ENCODE measurements around the gene TTLL8. TPM values are rescaled to one million over a fixed set of nuclear protein-coding genes. Genes with fewer than 3 reads are reported as not detected.

Gene TTLL8
- polyA plus RNA-seq, 1 donor from 2014 or later, result not detected

GRCh38 chr22:50022171-50022819 lies 35.8 kb downstream of the TTLL8 start:
- no peaks in the 10 kb centered on the region for H3F3A ChIP-seq (ENCODE audit: insufficient read depth, low read length, poor library complexity, severe bottlenecking)
- no peaks in the 10 kb centered on the region for H4K20me1 ChIP-seq (ENCODE audit: insufficient read depth)
- no peaks in the 10 kb centered on the region for H3K36me3 ChIP-seq (ENCODE audit: insufficient read depth, low read length)
- no peak overlapping the region for H3K4me2 ChIP-seq (ENCODE audit: low read length)
- H3K4me3 ChIP-seq (ENCODE audit: low read length), result no peak overlapping the region
- H3K9me3 ChIP-seq (ENCODE audit: low read length), result peaks cover 6% of the 10 kb centered on the region
- no peaks in the 10 kb centered on the region for H3K9me2 ChIP-seq (ENCODE audit: insufficient read depth, low read length)
- H3K27me3 ChIP-seq (ENCODE audit: insufficient read depth, low read depth, low read length), result peaks cover 2% of the 10 kb centered on the region
- H3K27ac ChIP-seq (ENCODE audit: low read length), result no peak overlapping the region
- no peak overlapping the region for H2AFZ ChIP-seq (ENCODE audit: low read depth, low read length)
- TF ChIP-seq SMC3 (conservative IDR thresholded peaks at IDR 0.05; ENCODE audit: poor library complexity) (no peak), REST (IDR thresholded peaks at IDR 0.05; ENCODE audit: borderline replicate concordance) (no peak), EZH2 (IDR thresholded peaks at IDR 0.05; ENCODE audit: borderline replicate concordance, insufficient read depth, low read length, poor library complexity, severe bottlenecking) (no peak), EP300 (conservative IDR thresholded peaks at IDR 0.05; ENCODE audit: poor library complexity, severe bottlenecking) (no peak), POLR2AphosphoS5 (IDR thresholded peaks at IDR 0.05) (no peak), RAD21 (conservative IDR thresholded peaks at IDR 0.05) (no peak), CTCF (IDR thresholded peaks at IDR 0.05; ENCODE audit: poor library complexity, severe bottlenecking) (no peak), MXI1 (conservative IDR thresholded peaks at IDR 0.05; ENCODE audit: poor library complexity, severe bottlenecking) (no peak), TAF1 (IDR thresholded peaks at IDR 0.05; ENCODE audit: low read depth) (no peak)
- H3K79me2 ChIP-seq (replicated peaks; ENCODE audit: insufficient read depth, low read length), result no peaks in the 10 kb centered on the region
- no peak overlapping the region for H3K9ac ChIP-seq (ENCODE audit: low read length)

GRCh38 chr22:50020606-50021005 lies 37.5 kb downstream of the TTLL8 start:
- no peak overlapping the region for H3K27ac ChIP-seq (ENCODE audit: low read length)
- no peak overlapping the region for H2AFZ ChIP-seq (ENCODE audit: low read depth, low read length)
- no peaks in the 10 kb centered on the region for H3F3A ChIP-seq (ENCODE audit: insufficient read depth, low read length, poor library complexity, severe bottlenecking)
- peaks cover 11% of the 10 kb centered on the region for H3K27me3 ChIP-seq (ENCODE audit: insufficient read depth, low read depth, low read length)
- TF ChIP-seq SMC3 (conservative IDR thresholded peaks at IDR 0.05; ENCODE audit: poor library complexity), result no peak
- H3K79me2 ChIP-seq (replicated peaks; ENCODE audit: insufficient read depth, low read length), result no peaks in the 10 kb centered on the region
- H3K4me2 ChIP-seq (ENCODE audit: low read length), result no peak overlapping the region
- no peak overlapping the region for H3K9ac ChIP-seq (ENCODE audit: low read length)
- peaks cover 6% of the 10 kb centered on the region for H3K9me3 ChIP-seq (ENCODE audit: low read length)
- H3K9me2 ChIP-seq (ENCODE audit: insufficient read depth, low read length), result no peaks in the 10 kb centered on the region
- no peak overlapping the region for H3K4me3 ChIP-seq (ENCODE audit: low read length)
- H3K36me3 ChIP-seq (ENCODE audit: insufficient read depth, low read length), result no peaks in the 10 kb centered on the region
- no peaks in the 10 kb centered on the region for H4K20me1 ChIP-seq (ENCODE audit: insufficient read depth)
